Measurements from ENCODE around the gene MMP21. TPM values are rescaled to one million over a fixed set of nuclear protein-coding genes. Genes with fewer than 3 reads are reported as not detected.

MMP21 gene
- total RNA-seq, 4 donors from 2014 or later, result 0.22 to 0.59 (median 0.30) TPM; not detected in 1

- H3K36me3 ChIP-seq, result peaks cover 5 to 45% (median 8%) of the 10 kb centered on the region in 3 donors
- H3K27me3 ChIP-seq, result no peaks in the 10 kb centered on the region
- H3K27ac ChIP-seq, result no peak overlapping the region
- H3K9me3 ChIP-seq, result no peaks in the 10 kb centered on the region
- peaks cover 0 to 11% (median 0%) of the 10 kb centered on the region in 4 donors for H3K4me1 ChIP-seq
- DNase-seq (ENCODE audit: low spot score in 2 of 2), result no peak
- WGBS, 2 donors, result 89 to 90% methylated on average over 12 of the region's 12 CpGs
- TF ChIP-seq POLR2A (IDR thresholded peaks at IDR 0.05) (no peak), EP300 (IDR thresholded peaks at IDR 0.05) (no peak)
- no peak overlapping the region for H3K4me3 ChIP-seq
These were observed 6.4 kb downstream of the MMP21 start for GRCh38 chr10:125769175-125769574.

GRCh38 chr10:125768219-125768855 lies 7.3 kb downstream of the MMP21 start:
- no peak for TF ChIP-seq CTCF (IDR thresholded peaks at IDR 0.05)
- TF ChIP-seq POLR2A (IDR thresholded peaks at IDR 0.05), result no peak
- no peak for TF ChIP-seq EP300 (IDR thresholded peaks at IDR 0.05)
- Histone ChIP-seq H3K4me1 (peaks cover 0 to 11% (median 0%) of the 10 kb centered on the region in 4 donors), H3K27ac (peak overlapping the region in 1 of 4 donors; percentile 35), H3K36me3 (peaks cover 8 to 53% (median 8%) of the 10 kb centered on the region in 3 donors), H3K4me3 (no peak overlapping the region), H3K9me3 (no peaks in the 10 kb centered on the region), H3K27me3 (no peaks in the 10 kb centered on the region)
- 36 to 45% methylated on average over 4 of the region's 4 CpGs for WGBS, 2 donors
- no peak for DNase-seq (ENCODE audit: low spot score in 2 of 2)

- peaks cover 0 to 11% (median 0%) of the 10 kb centered on the region in 4 donors for H3K4me1 ChIP-seq
- H3K27ac ChIP-seq, result no peak overlapping the region
- no peak for DNase-seq (ENCODE audit: low spot score in 2 of 2)
- H3K36me3 ChIP-seq, result peaks cover 8 to 71% (median 9%) of the 10 kb centered on the region in 3 donors
- TF ChIP-seq CTCF (IDR thresholded peaks at IDR 0.05) (no peak), POLR2A (IDR thresholded peaks at IDR 0.05) (no peak), EP300 (IDR thresholded peaks at IDR 0.05) (no peak)
- 78 to 81% methylated on average over 4 of the region's 4 CpGs for WGBS, 2 donors
- no peak overlapping the region for H3K4me3 ChIP-seq
- no peaks in the 10 kb centered on the region for H3K9me3 ChIP-seq
- no peaks in the 10 kb centered on the region for H3K27me3 ChIP-seq
These were observed 9.1 kb downstream of the MMP21 start for GRCh38 chr10:125766511-125766910.

- Histone ChIP-seq H3K4me3 (no peak overlapping the region), H3K36me3 (peaks cover 8 to 78% (median 9%) of the 10 kb centered on the region in 3 donors), H3K4me1 (peaks cover 0 to 11% (median 0%) of the 10 kb centered on the region in 4 donors), H3K27me3 (no peaks in the 10 kb centered on the region), H3K27ac (no peak overlapping the region), H3K9me3 (no peaks in the 10 kb centered on the region)
- DNase-seq (ENCODE audit: low spot score in 2 of 2), result no peak
- 92 to 97% methylated on average over 2 of the region's 2 CpGs for WGBS, 2 donors
- TF ChIP-seq POLR2A (IDR thresholded peaks at IDR 0.05), result no peak
- TF ChIP-seq CTCF (IDR thresholded peaks at IDR 0.05), result no peak
- no peak for TF ChIP-seq EP300 (IDR thresholded peaks at IDR 0.05)
These were observed 9.8 kb downstream of the MMP21 start for GRCh38 chr10:125765835-125766234.

- TF ChIP-seq POLR2A (IDR thresholded peaks at IDR 0.05) (no peak), EP300 (IDR thresholded peaks at IDR 0.05) (no peak), CTCF (IDR thresholded peaks at IDR 0.05) (no peak)
- 81 to 84% methylated on average over 24 of the region's 24 CpGs for WGBS, 2 donors
- Histone ChIP-seq H3K4me3 (no peak overlapping the region), H3K36me3 (peaks cover 8 to 94% (median 9%) of the 10 kb centered on the region in 3 donors), H3K4me1 (no peaks in the 10 kb centered on the region), H3K9me3 (no peaks in the 10 kb centered on the region), H3K27me3 (no peaks in the 10 kb centered on the region), H3K27ac (no peak overlapping the region)
- DNase-seq (ENCODE audit: low spot score in 2 of 2), result no peak
These were observed 12.7 kb downstream of the MMP21 start for GRCh38 chr10:125762692-125763648.

Data from tibial nerve (tissue), 4 donors.